GM19238 (cell line): ENCODE measurements around the gene C11orf86.
"Not testable (repeated sequence)": the region's sequence is repeated elsewhere in the genome, so short reads cannot be mapped to it uniquely, and the experiment has no call there.

ENCODE experiments used
- DNase-seq: peaks from one replicate; pipeline ENCODE4 v3.0.0; 2011; ENCODE audit warnings: low spot score; ENCODE audit not compliant: insufficient read length

The C11orf86 gene

GRCh38 chr11:66974724-66975404 lies at the start of gene C11orf86:
TSS of gene C11orf86 (plus strand) at chr11:66975304. CDS start at chr11:66975363, 59 bp downstream.
- DNase-seq: no peak

GRCh38 chr11:66929753-66930152 lies 45.4 kb upstream of the C11orf86 start:
- no peak for DNase-seq

GRCh38 chr11:66932543-66932942 lies 42.6 kb upstream of the C11orf86 start:
- DNase-seq: no peak

GRCh38 chr11:66933531-66933930 lies 41.6 kb upstream of the C11orf86 start:
- DNase-seq: no peak

GRCh38 chr11:66934950-66935779 lies 39.9 kb upstream of the C11orf86 start:
- DNase-seq: no peak

GRCh38 chr11:66936311-66936711 lies 38.8 kb upstream of the C11orf86 start:
- no peak for DNase-seq

- DNase-seq: no peak
These were observed 37.8 kb upstream of the C11orf86 start for GRCh38 chr11:66937193-66937733.

GRCh38 chr11:66938582-66939135 lies 36.4 kb upstream of the C11orf86 start:
- no peak for DNase-seq

GRCh38 chr11:66950112-66950535 lies 25.0 kb upstream of the C11orf86 start:
- no peak for DNase-seq

- no peak for DNase-seq
These were observed 24.0 kb upstream of the C11orf86 start for GRCh38 chr11:66951135-66951534.

- DNase-seq: no peak
These were observed 23.2 kb upstream of the C11orf86 start for GRCh38 chr11:66951927-66952337.

GRCh38 chr11:66953081-66953833 lies 21.8 kb upstream of the C11orf86 start:
- no peak for DNase-seq

- DNase-seq: no peak
These were observed 18.3 kb upstream of the C11orf86 start for GRCh38 chr11:66956689-66957290.

GRCh38 chr11:66957971-66958231 lies 17.2 kb upstream of the C11orf86 start:
- no peak for DNase-seq

- peak; percentile 95 for DNase-seq
These were observed 16.7 kb upstream of the C11orf86 start, which contains the start of gene PC for GRCh38 chr11:66958232-66958955. TSS of gene PC (minus strand) at chr11:66958383. CDS start at chr11:66872159, 86,224 bp downstream.

- DNase-seq: no peak
These were observed 16.2 kb upstream of the C11orf86 start for GRCh38 chr11:66958956-66959274.

GRCh38 chr11:66961691-66962213 lies 13.4 kb upstream of the C11orf86 start:
- DNase-seq: not testable (repeated sequence)

- no peak for DNase-seq
These were observed 12.9 kb upstream of the C11orf86 start for GRCh38 chr11:66962247-66962646.

GRCh38 chr11:66962801-66963200 lies 12.3 kb upstream of the C11orf86 start:
- DNase-seq: no peak

- DNase-seq: no peak
These were observed 10.6 kb upstream of the C11orf86 start for GRCh38 chr11:66964495-66964894.
